Keratinocyte (primary cell): Measurements from ENCODE around the gene TRIM3.

ENCODE experiments used
- EZH2 ChIP-seq: IDR thresholded peaks from one replicate; pipeline ENCODE4 v1.6.1; 2012; ENCODE audit warnings: inconsistent platforms, mild to moderate bottlenecking, low read length, moderate library complexity
- TF ChIP-seq, protein P1 (sequence below), 3 experiments: IDR thresholded peaks in 1 of 3; conservative IDR thresholded peaks in 1 of 3; optimal IDR thresholded peaks in 1 of 3; 2 replicates in 2 of 3; 3 replicates in 1 of 3; pipeline versions ENCODE3 to v1.5.1; 2011; ENCODE audit warnings: low read length in 3 of 3, mild to moderate bottlenecking in 3 of 3, moderate library complexity in 2 of 3, control low read depth in 1 of 3, inconsistent platforms in 1 of 3; ENCODE audit not compliant: insufficient read depth in 2 of 3; ENCODE audit errors: extremely low read depth in 1 of 3

DNA sequence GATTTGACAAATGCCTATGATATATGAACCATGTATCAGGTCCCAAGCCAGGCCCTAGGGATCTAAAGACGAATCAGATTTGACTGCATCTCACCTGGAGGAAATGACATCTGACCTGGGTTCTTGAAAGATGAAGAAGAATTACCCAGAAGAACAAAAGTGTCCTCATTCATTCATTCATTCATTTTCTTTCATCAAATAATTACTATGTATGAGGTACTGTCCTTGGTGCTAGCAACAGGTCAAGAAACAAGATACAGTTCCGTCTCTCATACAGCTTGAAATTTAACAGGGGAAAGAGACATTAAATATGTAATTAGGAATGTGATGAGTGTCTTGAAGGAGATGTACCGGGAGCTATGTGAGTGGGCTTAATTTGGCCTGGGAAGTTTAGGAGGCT, 53.1 kb downstream of the TRIM3 start:
- TF ChIP-seq, protein P1, sequence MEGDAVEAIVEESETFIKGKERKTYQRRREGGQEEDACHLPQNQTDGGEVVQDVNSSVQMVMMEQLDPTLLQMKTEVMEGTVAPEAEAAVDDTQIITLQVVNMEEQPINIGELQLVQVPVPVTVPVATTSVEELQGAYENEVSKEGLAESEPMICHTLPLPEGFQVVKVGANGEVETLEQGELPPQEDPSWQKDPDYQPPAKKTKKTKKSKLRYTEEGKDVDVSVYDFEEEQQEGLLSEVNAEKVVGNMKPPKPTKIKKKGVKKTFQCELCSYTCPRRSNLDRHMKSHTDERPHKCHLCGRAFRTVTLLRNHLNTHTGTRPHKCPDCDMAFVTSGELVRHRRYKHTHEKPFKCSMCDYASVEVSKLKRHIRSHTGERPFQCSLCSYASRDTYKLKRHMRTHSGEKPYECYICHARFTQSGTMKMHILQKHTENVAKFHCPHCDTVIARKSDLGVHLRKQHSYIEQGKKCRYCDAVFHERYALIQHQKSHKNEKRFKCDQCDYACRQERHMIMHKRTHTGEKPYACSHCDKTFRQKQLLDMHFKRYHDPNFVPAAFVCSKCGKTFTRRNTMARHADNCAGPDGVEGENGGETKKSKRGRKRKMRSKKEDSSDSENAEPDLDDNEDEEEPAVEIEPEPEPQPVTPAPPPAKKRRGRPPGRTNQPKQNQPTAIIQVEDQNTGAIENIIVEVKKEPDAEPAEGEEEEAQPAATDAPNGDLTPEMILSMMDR (optimal IDR thresholded peaks at IDR 0.05 in 1 of 3, IDR thresholded peaks at IDR 0.05 in 1 of 3, conservative IDR thresholded peaks at IDR 0.05 in 1 of 3; ENCODE audit: extremely low read depth in 1 of 3, insufficient read depth in 2 of 3, low read length in 3 of 3) = no peak
- no peak for TF ChIP-seq EZH2
